Fibroblast of pulmonary artery (primary cell): ENCODE data around the gene CPNE5.

ENCODE experiments used
- DNase-seq: peaks from one replicate; pipeline ENCODE4 v3.0.0-alpha.2; 2010; ENCODE audit warnings: low read depth
- H3K4me3 ChIP-seq: replicated peaks from 2 replicates; pipeline ENCODE4 v1.5.1; 2011; ENCODE audit warnings: low read depth, mild to moderate bottlenecking, control low read depth, low read length, moderate library complexity
- TF ChIP-seq, protein P1 (sequence below): IDR thresholded peaks from 2 replicates; pipeline ENCODE4 v1.5.1; 2011; ENCODE audit warnings: mild to moderate bottlenecking, control low read depth, low read length, inconsistent platforms; ENCODE audit errors: missing control alignments

The CPNE5 gene

GRCh38 chr6:36874443-36875249 lies 35.4 kb upstream of the CPNE5 start, which contains the start of gene PPIL1:
TSS of gene PPIL1 (minus strand) at chr6:36874803. CDS start at chr6:36874772, 31 bp downstream.
- H3K4me3 ChIP-seq: peak within 1 kb of the TSS; percentile 98
- TF ChIP-seq, protein P1, sequence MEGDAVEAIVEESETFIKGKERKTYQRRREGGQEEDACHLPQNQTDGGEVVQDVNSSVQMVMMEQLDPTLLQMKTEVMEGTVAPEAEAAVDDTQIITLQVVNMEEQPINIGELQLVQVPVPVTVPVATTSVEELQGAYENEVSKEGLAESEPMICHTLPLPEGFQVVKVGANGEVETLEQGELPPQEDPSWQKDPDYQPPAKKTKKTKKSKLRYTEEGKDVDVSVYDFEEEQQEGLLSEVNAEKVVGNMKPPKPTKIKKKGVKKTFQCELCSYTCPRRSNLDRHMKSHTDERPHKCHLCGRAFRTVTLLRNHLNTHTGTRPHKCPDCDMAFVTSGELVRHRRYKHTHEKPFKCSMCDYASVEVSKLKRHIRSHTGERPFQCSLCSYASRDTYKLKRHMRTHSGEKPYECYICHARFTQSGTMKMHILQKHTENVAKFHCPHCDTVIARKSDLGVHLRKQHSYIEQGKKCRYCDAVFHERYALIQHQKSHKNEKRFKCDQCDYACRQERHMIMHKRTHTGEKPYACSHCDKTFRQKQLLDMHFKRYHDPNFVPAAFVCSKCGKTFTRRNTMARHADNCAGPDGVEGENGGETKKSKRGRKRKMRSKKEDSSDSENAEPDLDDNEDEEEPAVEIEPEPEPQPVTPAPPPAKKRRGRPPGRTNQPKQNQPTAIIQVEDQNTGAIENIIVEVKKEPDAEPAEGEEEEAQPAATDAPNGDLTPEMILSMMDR: no peak
- DNase-seq: peak; percentile 93

GRCh38 chr6:36873612-36874442 lies 34.6 kb upstream of the CPNE5 start:
- TF ChIP-seq, protein P1: peak; percentile 5
- peak; percentile 39 for DNase-seq
- peak overlapping the region; percentile 98 for H3K4me3 ChIP-seq

DNA sequence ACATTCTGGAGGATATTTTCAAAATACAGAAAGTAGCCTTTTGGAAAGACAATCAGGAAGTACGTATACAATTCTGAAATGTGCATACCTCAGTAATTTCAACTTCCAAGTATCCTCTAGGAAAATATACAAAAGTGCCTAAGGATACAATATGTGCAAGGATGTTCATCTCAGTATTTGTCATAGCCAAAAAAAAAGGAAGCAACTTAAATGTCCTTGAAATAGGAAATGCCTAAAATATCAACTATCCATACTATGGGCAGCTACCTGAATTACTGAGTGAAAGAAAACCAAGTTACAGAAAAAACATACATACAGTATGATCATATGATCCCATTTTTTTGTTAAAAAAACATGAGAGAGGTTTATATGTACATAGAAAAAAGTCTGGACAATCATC lies 33.9 kb upstream of the CPNE5 start:
- TF ChIP-seq, protein P1: no peak
- no peak overlapping the region for H3K4me3 ChIP-seq
- DNase-seq: no peak

DNA sequence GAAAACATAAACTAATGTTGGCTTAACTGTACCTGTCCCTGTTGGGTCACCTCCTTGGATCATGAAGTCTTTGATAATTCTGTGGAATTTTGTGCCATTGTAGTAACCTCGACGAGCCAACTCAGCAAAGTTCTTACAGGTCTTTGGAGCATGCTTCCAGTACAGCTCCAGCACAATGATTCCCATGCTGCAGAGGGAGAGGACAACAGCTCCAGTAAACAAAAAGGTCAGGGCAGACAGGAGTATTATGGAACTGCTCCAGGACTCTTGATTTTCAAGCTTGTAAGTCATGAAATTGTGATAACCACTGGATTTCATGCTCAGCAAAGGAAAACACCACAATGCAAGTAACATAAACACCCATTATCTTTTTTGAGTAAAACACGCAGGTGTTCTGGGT lies 32.4 kb upstream of the CPNE5 start:
- TF ChIP-seq, protein P1: no peak
- no peak overlapping the region for H3K4me3 ChIP-seq
- no peak for DNase-seq

DNA sequence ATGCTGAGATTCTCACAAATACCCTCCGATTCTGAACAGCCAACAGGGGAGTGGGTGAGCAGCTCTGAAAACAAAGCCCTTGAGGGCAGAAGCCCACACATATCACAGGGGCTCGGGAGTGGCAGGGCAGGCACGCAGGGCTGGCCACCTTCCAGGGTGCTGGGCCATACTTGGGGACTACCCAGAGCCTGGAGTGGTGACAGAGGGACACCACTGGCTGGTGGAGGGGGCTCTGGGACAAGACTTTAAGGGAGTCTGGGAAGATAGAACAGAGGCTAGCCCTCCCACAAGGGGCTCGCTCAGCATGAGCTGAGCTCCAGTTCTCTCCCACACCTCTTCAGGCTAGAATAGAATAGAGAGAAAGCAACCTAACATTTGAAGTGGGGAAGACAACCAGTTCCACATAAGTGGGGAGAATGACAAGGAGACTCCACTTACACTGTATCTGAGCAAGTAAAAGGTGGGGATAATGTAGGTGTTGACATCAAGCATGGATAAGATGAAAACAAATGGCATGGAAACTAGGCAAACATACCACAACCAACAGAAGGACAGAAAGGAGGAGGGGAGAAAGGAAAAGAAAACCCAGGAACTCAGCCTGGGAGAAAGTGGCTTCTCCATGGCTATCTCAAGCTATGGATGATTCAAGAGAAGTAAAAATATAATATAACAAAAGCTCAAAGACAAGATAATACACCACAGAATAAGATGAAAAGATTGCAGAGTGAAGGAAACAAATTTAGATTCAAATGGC lies 28.4 kb upstream of the CPNE5 start:
- H3K4me3 ChIP-seq: no peak overlapping the region
- TF ChIP-seq, protein P1: no peak
- no peak for DNase-seq

DNA sequence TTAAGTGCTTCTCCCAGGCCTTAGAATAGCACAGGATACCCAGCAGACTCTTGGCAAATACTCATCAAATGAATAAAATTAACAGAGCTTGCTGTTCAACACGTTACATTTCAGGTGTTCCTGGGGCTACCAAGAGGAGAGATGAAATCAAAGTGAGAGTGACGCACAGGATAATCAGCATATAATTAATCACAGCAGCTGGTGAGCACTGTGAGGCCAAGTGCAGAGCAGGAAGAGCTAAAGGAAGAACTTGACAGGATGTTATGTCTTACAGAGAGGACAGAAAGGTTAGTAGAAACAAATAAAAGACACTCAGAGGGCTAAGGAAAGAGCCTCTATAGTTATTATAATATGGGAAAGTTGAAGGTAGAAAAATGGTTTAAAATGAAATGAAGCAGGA lies 26.6 kb upstream of the CPNE5 start:
- TF ChIP-seq, protein P1: no peak
- no peak for DNase-seq
- no peak overlapping the region for H3K4me3 ChIP-seq
